ENCODE results near the gene PIGL. TPM values are rescaled to one million over a fixed set of nuclear protein-coding genes. Genes with fewer than 3 reads are reported as not detected.

PIGL gene
- total RNA-seq, 1 donor from 2014 or later, result 56.6 TPM

- intact Hi-C loops (cut with micrococcal nuclease), result no loop called here
- no peaks in the 10 kb centered on the region for H3K27me3 Mint-ChIP-seq
- TF ChIP-seq CTCF (IDR thresholded peaks at IDR 0.05), result no peak
- no peak overlapping the region for H3K27ac Mint-ChIP-seq
- POLR2A ChIA-PET, result interaction anchor here (0.7 to 1.7 kb wide), 2 partner anchors 8 to 64 kb away, joined by 3 read pairs; no protein-coding TSS in a partner anchor
- no peak overlapping the region for H3K4me3 Mint-ChIP-seq
- peaks cover 18% of the 10 kb centered on the region for H3K4me1 Mint-ChIP-seq
- peaks cover 16% of the 10 kb centered on the region for H3K36me3 Mint-ChIP-seq (ENCODE audit: low read depth)
- CTCF ChIA-PET, result interaction anchor here (0.8 to 4.6 kb wide), 2 partner anchors 15 to 37 kb away, joined by 3 to 36 read pairs; no protein-coding TSS in a partner anchor
- no peaks in the 10 kb centered on the region for H3K9me3 Mint-ChIP-seq
- ATAC-seq (ENCODE audit: low read depth) (no peak), DNase-seq (no peak)
These were observed 132.4 kb downstream of the PIGL start for GRCh38 chr17:16349431-16349830.

- POLR2A ChIA-PET, result interaction anchor here (1.5 to 2.8 kb wide), 5 partner anchors 29 to 136 kb away, joined by 6 to 21 read pairs (median 10); partner anchors contain the start of genes NCOR1, PIGL and UBB
- peak overlapping the region; percentile 90 for H3K4me3 Mint-ChIP-seq
- peak overlapping the region; percentile 41 for H3K27ac Mint-ChIP-seq
- ATAC-seq (ENCODE audit: low read depth), result no peak
- DNase-seq, result no peak
- H3K27me3 Mint-ChIP-seq, result no peaks in the 10 kb centered on the region
- H3K36me3 Mint-ChIP-seq (ENCODE audit: low read depth), result peaks cover 15% of the 10 kb centered on the region
- CTCF ChIA-PET, result interaction anchor here (2.3 to 4.6 kb wide), 3 partner anchors 12 to 135 kb away, joined by 12 to 36 read pairs (median 15); partner anchors contain the start of gene PIGL
- TF ChIP-seq CTCF (IDR thresholded peaks at IDR 0.05), result no peak
- intact Hi-C loops (cut with micrococcal nuclease), result no loop called here
- no peaks in the 10 kb centered on the region for H3K9me3 Mint-ChIP-seq
- peaks cover 18% of the 10 kb centered on the region for H3K4me1 Mint-ChIP-seq
These were observed 134.8 kb downstream of the PIGL start for GRCh38 chr17:16351831-16352230.

- Mint-ChIP-seq H3K27ac (peak overlapping the region; percentile 41), H3K27me3 (no peaks in the 10 kb centered on the region), H3K4me3 (peak overlapping the region; percentile 90), H3K4me1 (peaks cover 18% of the 10 kb centered on the region), H3K9me3 (no peaks in the 10 kb centered on the region), H3K36me3 (ENCODE audit: low read depth) (peaks cover 13% of the 10 kb centered on the region)
- CTCF ChIA-PET, result interaction anchor here (2.3 to 4.6 kb wide), 3 partner anchors 12 to 135 kb away, joined by 12 to 36 read pairs (median 15); partner anchors contain the start of gene PIGL
- POLR2A ChIA-PET, result interaction anchor here (0.5 to 2.8 kb wide), 9 partner anchors 12 to 146 kb away, joined by 3 to 21 read pairs (median 6); partner anchors contain the start of genes NCOR1, PIGL, TRPV2 and UBB
- peak; percentile 21 for DNase-seq
- ATAC-seq (ENCODE audit: low read depth), result no peak
- TF ChIP-seq CTCF (IDR thresholded peaks at IDR 0.05), result no peak
- intact Hi-C loops (cut with micrococcal nuclease), result no loop called here
These were observed 135.3 kb downstream of the PIGL start for GRCh38 chr17:16352303-16352666.

- POLR2A ChIA-PET, result interaction anchor here (0.5 to 2.8 kb wide), 11 partner anchors 11 to 183 kb away, joined by 3 to 21 read pairs (median 6); partner anchors contain the start of genes NCOR1, PIGL, TRPV2 and UBB
- peak overlapping the region; percentile 41 for H3K27ac Mint-ChIP-seq
- CTCF ChIA-PET, result interaction anchor here (0.8 to 4.6 kb wide), 6 partner anchors 11 to 169 kb away, joined by 3 to 36 read pairs (median 8); partner anchors contain the start of gene PIGL
- ATAC-seq (ENCODE audit: low read depth) (peak; percentile 66), DNase-seq (no peak)
- intact Hi-C loops (cut with micrococcal nuclease), result loop anchor here (1.0 kb wide), 4 partner anchors 29 to 137 kb away; partner anchors contain the start of genes NCOR1 and UBB
- no peaks in the 10 kb centered on the region for H3K9me3 Mint-ChIP-seq
- H3K4me3 Mint-ChIP-seq, result peak overlapping the region; percentile 90
- peaks cover 10% of the 10 kb centered on the region for H3K36me3 Mint-ChIP-seq (ENCODE audit: low read depth)
- H3K27me3 Mint-ChIP-seq, result no peaks in the 10 kb centered on the region
- no peak for TF ChIP-seq CTCF (IDR thresholded peaks at IDR 0.05)
- H3K4me1 Mint-ChIP-seq, result peaks cover 18% of the 10 kb centered on the region
These were observed 135.8 kb downstream of the PIGL start for GRCh38 chr17:16352667-16353316.

Measured in activated B cell treated with CpG ODN at 0.5 μM for 24 hours (primary cell).